ENCODE results near the gene OSMR. TPM values are rescaled to one million over a fixed set of nuclear protein-coding genes. Genes with fewer than 3 reads are reported as not detected.
A peak's percentile ranks its signal among the peaks of the same experiment; 100 is the strongest.

OSMR gene
- total and polyA plus RNA-seq, 2 of the 13 experiments (the other 11 are each of a cell fraction or from before 2014, with no cell fraction given), result 21.3 to 86.5 TPM

DNA sequence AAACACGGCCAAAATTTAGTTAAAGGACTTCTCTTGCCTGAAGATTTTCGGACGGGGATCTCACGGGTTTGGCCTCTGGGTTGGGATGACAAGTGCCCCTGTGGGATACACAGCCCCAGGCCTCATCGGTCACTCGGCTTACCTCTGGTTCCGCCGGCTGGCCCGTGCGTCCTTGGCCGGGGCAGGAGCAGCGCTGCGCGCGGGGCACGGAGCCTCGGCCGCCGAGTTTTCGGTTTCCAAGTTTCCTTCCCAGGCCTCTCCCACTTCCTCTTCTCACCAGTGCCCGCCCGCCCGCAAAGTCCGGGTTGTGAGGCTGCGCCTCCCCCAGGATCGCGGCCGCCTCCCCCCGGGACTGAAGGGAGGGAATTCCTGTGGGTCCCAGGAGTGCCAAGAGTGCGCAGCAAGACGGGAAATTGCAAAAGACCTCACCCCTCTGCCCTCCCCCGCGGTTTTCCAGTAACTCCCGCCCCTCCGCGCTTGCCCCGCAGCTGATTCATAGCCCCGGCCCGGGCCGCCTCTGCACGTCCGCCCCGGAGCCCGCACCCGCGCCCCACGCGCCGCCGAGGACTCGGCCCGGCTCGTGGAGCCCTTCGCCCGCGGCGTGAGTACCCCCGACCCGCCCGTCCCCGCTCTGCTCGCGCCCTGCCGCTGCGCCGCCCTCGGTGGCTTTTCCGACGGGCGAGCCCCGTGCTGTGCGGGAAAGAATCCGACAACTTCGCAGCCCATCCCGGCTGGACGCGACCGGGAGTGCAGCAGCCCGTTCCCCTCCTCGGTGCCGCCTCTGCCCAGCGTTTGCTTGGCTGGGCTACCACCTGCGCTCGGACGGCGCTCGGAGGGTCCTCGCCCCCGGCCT lies at the start of gene OSMR (continued):
- TF ChIP-seq HNF4G (IDR thresholded peaks at IDR 0.05; ENCODE audit: borderline replicate concordance, low read depth, low read length) (no peak), HNF4G (CRISPR knock-in tag; IDR thresholded peaks at IDR 0.05; ENCODE audit: borderline replicate concordance, low read depth) (0 out of 2 replicates have a peak, but pooled peaks have one; percentile 39), MAFG (CRISPR knock-in tag; IDR thresholded peaks at IDR 0.05) (no peak), SP2 (CRISPR knock-in tag; IDR thresholded peaks at IDR 0.05) (peak; percentile 33; the same call in 1 of the 2 replicates), ZSCAN21 (CRISPR knock-in tag; IDR thresholded peaks at IDR 0.05; ENCODE audit: borderline replicate concordance) (peak; percentile 81), ATAD3A (CRISPR knock-in tag; IDR thresholded peaks at IDR 0.05) (no peak), SIX4 (CRISPR knock-in tag; IDR thresholded peaks at IDR 0.05) (peak; percentile 48), PCBP2 (optimal IDR thresholded peaks at IDR 0.05; ENCODE audit: low read depth, low read length, poor library complexity, severe bottlenecking) (no peak), LCORL (IDR thresholded peaks at IDR 0.05) (no peak), LCORL (CRISPR knock-in tag; IDR thresholded peaks at IDR 0.05) (peak; percentile 82), ZFP90 (CRISPR knock-in tag; IDR thresholded peaks at IDR 0.05; ENCODE audit: borderline replicate concordance) (peak; percentile 96; the same call in 1 of the 2 replicates), MED1 (CRISPR knock-in tag; IDR thresholded peaks at IDR 0.05) (peak; percentile 85), ZNF670 (CRISPR knock-in tag; IDR thresholded peaks at IDR 0.05; ENCODE audit: borderline replicate concordance) (no peak), ZNF841 (CRISPR knock-in tag; IDR thresholded peaks at IDR 0.05; ENCODE audit: borderline replicate concordance) (0 out of 2 replicates have a peak, but pooled peaks have one; percentile 50), DMAP1 (CRISPR knock-in tag; IDR thresholded peaks at IDR 0.05) (peak; percentile 27; the same call in 1 of the 2 replicates), SAP130 (CRISPR knock-in tag; IDR thresholded peaks at IDR 0.05; ENCODE audit: low read depth) (peak; percentile 91)
- TF ChIP-seq, protein P1, sequence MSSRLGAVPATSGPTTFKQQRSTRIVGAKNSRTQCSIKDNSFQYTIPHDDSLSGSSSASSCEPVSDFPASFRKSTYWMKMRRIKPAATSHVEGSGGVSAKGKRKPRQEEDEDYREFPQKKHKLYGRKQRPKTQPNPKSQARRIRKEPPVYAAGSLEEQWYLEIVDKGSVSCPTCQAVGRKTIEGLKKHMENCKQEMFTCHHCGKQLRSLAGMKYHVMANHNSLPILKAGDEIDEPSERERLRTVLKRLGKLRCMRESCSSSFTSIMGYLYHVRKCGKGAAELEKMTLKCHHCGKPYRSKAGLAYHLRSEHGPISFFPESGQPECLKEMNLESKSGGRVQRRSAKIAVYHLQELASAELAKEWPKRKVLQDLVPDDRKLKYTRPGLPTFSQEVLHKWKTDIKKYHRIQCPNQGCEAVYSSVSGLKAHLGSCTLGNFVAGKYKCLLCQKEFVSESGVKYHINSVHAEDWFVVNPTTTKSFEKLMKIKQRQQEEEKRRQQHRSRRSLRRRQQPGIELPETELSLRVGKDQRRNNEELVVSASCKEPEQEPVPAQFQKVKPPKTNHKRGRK (CRISPR knock-in tag; IDR thresholded peaks at IDR 0.05), result 0 out of 2 replicates have a peak, but pooled peaks have one; percentile 39
- TF ChIP-seq, protein P2, sequence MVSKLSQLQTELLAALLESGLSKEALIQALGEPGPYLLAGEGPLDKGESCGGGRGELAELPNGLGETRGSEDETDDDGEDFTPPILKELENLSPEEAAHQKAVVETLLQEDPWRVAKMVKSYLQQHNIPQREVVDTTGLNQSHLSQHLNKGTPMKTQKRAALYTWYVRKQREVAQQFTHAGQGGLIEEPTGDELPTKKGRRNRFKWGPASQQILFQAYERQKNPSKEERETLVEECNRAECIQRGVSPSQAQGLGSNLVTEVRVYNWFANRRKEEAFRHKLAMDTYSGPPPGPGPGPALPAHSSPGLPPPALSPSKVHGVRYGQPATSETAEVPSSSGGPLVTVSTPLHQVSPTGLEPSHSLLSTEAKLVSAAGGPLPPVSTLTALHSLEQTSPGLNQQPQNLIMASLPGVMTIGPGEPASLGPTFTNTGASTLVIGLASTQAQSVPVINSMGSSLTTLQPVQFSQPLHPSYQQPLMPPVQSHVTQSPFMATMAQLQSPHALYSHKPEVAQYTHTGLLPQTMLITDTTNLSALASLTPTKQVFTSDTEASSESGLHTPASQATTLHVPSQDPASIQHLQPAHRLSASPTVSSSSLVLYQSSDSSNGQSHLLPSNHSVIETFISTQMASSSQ (IDR thresholded peaks at IDR 0.05; ENCODE audit: low read depth), result no peak
- TF ChIP-seq, protein P2 (CRISPR knock-in tag; IDR thresholded peaks at IDR 0.05; ENCODE audit: borderline replicate concordance), result peak; percentile 56; the same call in 1 of the 2 replicates
- TF ChIP-seq, protein P3, sequence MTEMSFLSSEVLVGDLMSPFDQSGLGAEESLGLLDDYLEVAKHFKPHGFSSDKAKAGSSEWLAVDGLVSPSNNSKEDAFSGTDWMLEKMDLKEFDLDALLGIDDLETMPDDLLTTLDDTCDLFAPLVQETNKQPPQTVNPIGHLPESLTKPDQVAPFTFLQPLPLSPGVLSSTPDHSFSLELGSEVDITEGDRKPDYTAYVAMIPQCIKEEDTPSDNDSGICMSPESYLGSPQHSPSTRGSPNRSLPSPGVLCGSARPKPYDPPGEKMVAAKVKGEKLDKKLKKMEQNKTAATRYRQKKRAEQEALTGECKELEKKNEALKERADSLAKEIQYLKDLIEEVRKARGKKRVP (CRISPR knock-in tag; IDR thresholded peaks at IDR 0.05), result peak in 1 of 2 experiments; percentile 81; a peak in 2 of 4 replicates
